GM19193 (cell line): Measurements from ENCODE around the gene C1orf122.
A peak's percentile ranks its signal among the peaks of the same experiment; 100 is the strongest.

Experiments
- POLR2A ChIP-seq: IDR thresholded peaks from 4 replicates; pipeline ENCODE4 v1.6.1; 2011; ENCODE audit not compliant: insufficient read depth, insufficient read length; ENCODE audit errors: extremely low read depth

C1orf122 gene

GRCh38 chr1:37807555-37808368, at the start of gene C1orf122, which contains the start of gene YRDC:
TSS of gene C1orf122 (plus strand) at chr1:37807790. CDS start at chr1:37808405, 615 bp downstream.
TSS of gene YRDC (minus strand) at chr1:37808208. CDS start at chr1:37808180, 28 bp downstream.
- TF ChIP-seq POLR2A = peak; percentile 84

- no peak for TF ChIP-seq POLR2A
Observed at GRCh38 chr1:37759451-37759850, 48.1 kb upstream of the C1orf122 start.

DNA sequence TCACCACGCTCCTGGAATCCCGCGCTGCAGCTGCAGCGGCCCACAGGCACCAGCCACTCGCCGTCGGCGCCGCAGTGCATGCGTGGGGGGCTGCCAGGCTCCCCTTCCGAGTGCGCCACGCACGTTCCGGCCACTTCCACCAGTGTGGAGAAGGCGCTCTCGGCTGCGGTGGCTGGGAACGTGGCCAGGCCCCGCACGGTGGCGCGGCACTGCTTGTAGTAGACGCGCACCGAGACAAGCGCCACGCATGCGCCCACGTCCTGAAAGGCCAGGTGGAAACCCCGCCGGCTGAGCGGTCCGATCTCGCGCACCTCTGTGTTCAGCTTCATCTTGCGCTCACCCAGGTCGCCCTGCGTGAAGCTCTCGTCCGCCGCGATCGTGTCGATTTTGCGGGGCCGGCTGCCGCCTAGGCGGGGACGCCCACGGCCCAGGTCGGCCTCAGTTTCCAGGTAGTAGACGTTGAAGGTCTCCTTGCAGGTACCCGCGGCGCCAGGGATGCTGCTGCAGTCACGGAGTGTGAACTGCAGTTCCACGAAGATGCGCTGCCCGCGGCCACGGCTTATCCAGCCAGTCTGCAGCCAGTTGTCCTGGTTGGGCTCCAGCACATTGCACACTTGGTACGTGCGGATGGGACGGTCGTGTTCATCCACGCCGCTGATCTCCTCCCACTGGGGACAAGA, 46.0 kb upstream of the C1orf122 start:
- TF ChIP-seq POLR2A = no peak

DNA sequence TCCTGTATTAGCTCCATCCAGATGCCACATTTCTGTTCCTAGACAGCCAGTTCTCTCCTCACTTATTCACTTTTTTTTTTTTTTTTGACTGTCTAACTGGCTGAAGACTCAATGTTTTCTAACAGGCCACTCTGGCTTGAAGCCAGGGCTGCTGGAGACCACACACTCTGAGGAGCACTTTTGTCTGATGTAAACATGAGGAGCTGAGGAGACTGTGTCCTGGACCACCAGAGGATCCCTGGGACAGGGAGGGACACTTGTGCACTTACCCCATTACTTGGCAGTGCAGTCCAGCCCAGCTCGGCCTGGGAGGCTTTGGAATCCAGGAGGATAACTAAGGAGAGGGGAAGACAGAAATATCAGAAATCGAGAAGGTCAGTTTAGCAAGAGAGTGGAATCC, 45.1 kb upstream of the C1orf122 start:
- no peak for TF ChIP-seq POLR2A

DNA sequence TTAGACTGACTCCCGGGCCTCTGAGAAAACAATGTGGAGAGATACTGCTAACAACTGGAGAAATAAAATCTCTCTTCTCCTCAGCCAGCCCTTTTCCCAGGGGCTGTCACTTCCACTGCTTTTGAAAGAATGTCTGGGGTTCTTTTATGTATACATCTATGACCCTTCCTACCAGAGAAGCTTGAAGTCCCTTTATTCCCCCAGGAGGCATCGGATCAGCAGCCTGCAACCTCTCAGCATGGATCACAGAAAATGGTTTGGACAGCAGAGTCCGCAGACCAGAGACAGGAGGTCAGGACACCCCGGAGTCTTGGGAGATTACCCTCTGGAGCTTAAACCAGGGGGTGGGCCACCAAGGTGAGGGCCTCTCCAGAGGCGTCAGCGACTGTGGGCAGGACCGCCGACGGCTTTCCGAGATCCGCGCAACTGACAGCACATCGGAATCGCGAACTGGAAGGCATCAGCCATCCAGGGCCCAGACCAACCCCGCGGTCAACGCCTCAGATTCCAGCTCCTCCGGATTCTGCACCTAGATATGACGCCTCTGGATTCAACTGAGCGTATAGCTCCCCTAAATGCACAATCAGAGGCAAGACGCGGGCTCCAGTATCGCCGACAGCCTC, 43.7 kb upstream of the C1orf122 start:
- no peak for TF ChIP-seq POLR2A

DNA sequence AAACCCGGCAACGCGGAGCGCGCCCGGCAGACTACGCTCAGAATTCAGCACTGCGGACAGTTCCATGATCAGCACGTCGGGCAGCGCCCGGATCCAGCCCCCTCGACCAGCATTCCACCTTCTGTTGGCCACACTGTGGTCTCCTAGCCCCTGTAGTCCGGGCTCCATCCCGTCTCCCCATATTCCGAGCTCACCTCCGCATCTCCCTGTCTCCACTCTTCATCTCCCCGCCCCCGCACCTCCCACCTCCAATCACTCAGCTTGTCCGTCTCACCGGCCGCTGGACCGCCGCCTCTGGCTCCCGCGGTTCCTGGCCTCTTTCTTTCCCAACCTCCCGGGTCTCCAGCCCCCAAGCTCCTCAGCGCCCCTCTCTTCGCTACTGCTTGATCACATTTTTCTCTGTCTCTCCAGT, 43.2 kb upstream of the C1orf122 start:
- no peak for TF ChIP-seq POLR2A

DNA sequence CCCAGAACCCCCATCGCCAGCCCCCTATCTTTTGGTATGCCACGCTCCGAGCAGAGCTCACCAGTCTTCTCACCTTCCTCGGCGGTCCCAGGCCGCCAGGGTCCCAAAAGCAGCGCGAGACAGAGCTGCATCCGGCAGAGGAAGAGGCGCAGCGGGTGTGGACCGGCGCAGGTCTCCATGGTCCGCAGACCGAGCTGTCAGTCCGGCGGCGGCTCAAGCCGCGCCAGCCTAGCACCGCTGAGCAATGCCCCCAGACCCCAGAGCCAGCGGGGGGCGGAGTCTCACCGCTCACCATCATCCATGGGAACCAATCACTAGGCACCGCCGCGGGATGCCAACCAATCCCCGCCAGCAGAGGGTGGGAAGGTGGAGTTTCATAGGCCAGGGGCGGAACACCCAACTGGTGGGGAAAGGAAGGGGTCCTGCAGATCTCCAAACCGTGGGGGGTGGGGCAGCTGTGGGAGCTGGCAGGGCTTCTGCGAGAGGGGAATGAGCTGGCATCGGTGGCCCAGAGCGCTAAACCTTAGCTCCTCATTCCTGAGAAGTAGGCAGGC, 42.6 kb upstream of the C1orf122 start, which contains the start of gene EPHA10:
TSS of gene EPHA10 (minus strand) at position 233 of the 554 bp plus-strand sequence. CDS start at position 179, 54 bp downstream.
- no peak for TF ChIP-seq POLR2A

DNA sequence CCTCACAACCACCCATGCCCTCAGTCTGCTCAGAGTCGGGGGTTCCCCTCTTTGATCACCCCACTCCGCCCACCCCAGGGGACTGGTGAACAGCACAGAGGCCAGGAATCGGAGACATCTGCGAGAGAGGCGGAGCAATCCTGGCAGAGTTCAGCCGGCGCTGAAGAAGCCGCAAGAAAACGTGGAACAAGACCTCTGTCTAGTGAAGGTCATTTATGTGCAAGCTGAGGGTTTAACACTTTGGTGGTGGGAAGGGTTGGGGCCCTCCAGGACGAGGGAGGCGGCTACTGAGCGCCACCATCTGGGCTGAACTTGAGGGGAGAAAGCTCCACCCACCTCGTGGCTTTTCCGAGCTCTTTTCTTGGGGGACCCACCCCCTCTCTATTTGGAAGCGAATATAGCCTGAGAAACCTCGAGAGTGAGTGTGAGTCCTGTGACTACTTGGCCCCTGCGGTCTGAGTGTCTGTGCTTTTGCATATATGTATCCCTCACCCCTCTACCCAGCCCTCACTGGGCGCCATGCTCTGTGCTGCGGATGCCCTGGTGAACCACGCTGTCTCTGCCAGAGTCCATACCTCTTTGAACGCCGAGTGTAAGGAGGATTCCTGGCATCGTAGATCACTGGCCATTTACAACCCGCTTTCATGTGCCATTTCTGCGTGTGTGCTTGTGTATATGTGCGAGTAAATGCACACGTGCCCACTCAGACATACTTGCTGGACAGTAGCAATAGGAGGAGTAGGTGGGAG, 41.5 kb upstream of the C1orf122 start:
- TF ChIP-seq POLR2A = no peak

DNA sequence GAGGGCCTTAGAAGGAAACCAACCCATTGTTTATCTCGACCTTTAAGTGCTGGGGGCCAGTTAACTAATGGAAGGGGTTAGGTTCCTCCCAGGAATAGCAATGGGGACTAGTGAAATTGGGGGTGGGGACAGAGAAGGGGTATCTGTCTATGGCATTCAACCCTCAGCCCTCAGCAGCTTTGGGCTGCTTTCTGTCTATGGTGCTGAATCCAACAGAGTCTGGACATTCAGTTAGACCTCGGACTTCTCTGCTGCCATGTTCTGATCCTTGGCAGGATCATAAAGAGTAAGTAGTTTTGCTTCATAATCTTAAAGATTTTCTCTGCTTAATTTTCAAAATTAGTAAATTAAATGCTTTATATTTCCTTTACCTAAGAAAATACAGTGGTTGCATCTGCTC, 40.1 kb upstream of the C1orf122 start:
- TF ChIP-seq POLR2A = no peak

DNA sequence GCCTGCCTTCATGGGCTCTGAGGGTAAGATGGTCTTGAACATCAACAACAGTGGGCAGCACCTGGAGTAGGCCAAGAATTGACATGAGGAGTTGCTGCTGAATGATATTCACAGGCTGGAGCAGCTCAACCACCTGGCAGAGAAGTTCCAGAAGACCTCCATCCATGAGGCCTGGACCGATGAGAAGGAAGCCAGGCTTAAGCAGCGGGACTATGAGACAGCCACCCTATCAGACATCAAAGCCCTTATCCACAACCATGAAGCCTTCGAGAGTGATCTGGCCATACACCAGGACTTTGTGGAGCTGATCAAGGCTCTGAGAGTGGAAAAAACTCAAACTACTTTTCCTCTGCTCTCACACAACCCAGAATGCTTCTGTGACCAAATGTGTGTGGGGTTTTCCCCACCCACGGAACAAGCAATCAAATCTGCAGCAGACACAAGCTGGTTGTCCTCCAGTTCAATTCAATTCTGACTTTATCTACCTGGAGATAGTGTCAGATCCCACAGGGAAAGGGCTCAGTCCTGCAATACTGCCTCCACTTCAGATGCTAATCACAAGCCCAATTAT, 30.6 kb upstream of the C1orf122 start:
- TF ChIP-seq POLR2A = no peak

GRCh38 chr1:37778654-37779053, 28.9 kb upstream of the C1orf122 start:
- TF ChIP-seq POLR2A = no peak

DNA sequence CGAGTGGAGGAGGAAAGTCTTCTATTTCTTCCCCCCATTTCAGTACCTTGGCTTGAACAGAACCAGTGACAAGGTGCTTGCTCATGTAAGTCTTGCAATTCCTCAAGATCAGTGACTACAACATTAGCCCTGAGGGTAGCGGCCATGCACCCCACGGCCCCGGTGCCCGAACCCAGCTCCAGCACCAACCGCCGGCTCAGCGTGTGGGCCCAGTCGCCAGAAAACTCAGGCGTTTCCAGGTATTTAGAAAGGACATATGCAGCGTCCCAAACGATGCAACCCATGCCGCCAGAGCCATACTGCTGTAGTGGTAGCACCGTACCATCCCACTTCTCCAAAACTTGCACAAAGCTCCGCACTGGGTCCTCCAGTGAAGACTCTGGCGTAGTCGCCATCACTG, 25.1 kb upstream of the C1orf122 start:
- no peak for TF ChIP-seq POLR2A

DNA sequence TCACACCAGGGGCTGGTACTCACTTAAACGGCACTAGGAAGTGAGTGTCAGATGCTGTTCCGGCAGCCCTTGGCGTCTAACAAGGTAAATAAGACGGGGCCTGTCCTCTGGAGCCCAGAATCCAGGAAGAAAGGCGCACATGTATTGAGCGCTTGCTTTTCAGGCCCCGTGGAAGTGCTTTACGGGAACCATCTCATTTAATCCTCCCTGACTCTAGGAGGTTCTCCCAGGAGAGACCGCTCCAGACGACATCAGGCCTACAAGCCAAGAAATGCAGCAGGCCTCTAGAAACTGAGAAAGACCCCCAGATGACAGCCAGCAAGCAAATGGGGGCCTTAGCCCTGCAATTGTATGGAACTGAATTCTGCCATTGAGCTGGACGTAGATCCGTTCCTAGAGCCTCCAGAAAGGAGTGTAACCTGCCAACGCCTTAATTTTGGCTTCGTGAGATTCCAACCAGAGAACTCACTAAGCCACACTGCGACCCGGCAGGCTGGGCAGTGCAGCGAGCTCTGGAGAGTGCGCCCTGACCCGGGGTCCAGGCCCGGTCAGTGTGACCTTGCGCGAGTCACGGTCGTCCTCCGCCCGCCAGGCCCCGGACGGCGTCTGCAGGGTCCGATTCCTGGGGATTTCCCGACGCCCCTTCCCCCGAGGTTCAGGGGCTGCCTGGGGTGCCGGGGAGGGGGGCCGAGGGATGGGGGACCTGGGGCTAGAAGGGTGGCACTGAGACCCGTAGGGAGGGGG, 14.5 kb upstream of the C1orf122 start:
- TF ChIP-seq POLR2A = no peak

GRCh38 chr1:37793773-37794371, 13.7 kb upstream of the C1orf122 start, which contains the start of gene MANEAL:
TSS of gene MANEAL (plus strand) at chr1:37793847. CDS start at chr1:37794183, 336 bp downstream.
- TF ChIP-seq POLR2A = no peak
